HepG2 (cell line): Measurements from ENCODE around the gene REEP6. TPM values are rescaled to one million over a fixed set of nuclear protein-coding genes. Genes with fewer than 3 reads are reported as not detected.

Source experiments
- ATM ChIP-seq: fragments of 450-650 bp; IDR thresholded peaks from 2 replicates; pipeline ENCODE4 v1.7.1; 2017; ENCODE audit warnings: mild to moderate bottlenecking, borderline replicate concordance
- CHD2 ChIP-seq: IDR thresholded peaks from 2 replicates; pipeline ENCODE4 v1.6.1; 2011; ENCODE audit warnings: low read depth, low read length, improper control_type of control experiment
- ZNF75D ChIP-seq: sonication (generic); formaldehyde crosslinking; IDR thresholded peaks from 2 replicates; pipeline ENCODE4 v1.8.1; 2023; ENCODE audit warnings: missing genetic modification reagents, mild to moderate bottlenecking, borderline replicate concordance
- polyA plus RNA-seq, 8 experiments: library from polyadenylated mRNA; depleted of rRNA in 3 of 8; stranded (reverse) in 7 of 8; unstranded in 1 of 8; fragments of >200 nt; fragmentation: Illumina TruSeq in 4 of 8; extraction: Trizol in 4 of 8; gene quantifications; 2 replicates each; pipeline versions ENCODE4 v1.2.1 to v1.2.3, GENCODE V29; 2011 to 2016; ENCODE audit warnings: low read depth in 4 of 8, missing spikeins in 1 of 8, mixed read lengths in 1 of 8; ENCODE audit not compliant: insufficient read depth in 1 of 8
- total RNA-seq, 5 experiments: library from RNA; depleted of rRNA; stranded (reverse); fragments of >200 nt; fragmentation: Illumina TruSeq; extraction: Trizol; gene quantifications; 2 replicates each; pipeline ENCODE4 v1.2.3, GENCODE V29; 2016; ENCODE audit warnings: low read depth in 1 of 5
- TF ChIP-seq, protein P1 (sequence below), 2 experiments: fragments of 450-650 bp in 1 of 2; sonication (generic) in 1 of 2; formaldehyde crosslinking in 1 of 2; IDR thresholded peaks; 2 replicates each; pipeline versions ENCODE4 v1.6.1 to v1.8.0; 2016 to 2022; ENCODE audit warnings: antibody characterized with exemption in 1 of 2, mild to moderate bottlenecking in 1 of 2, missing genetic modification reagents in 1 of 2
- TF ChIP-seq, protein P2 (sequence below): sonication (generic); formaldehyde crosslinking; IDR thresholded peaks from 2 replicates; pipeline ENCODE4 v1.9.0; 2021; ENCODE audit warnings: missing genetic modification reagents, mild to moderate bottlenecking, borderline replicate concordance
- TF ChIP-seq, protein P3 (sequence below): sonication (generic); formaldehyde crosslinking; IDR thresholded peaks from 2 replicates; pipeline ENCODE4 v1.4.0; 2020; ENCODE audit warnings: mild to moderate bottlenecking, missing genetic modification reagents

REEP6 gene
- total and polyA plus RNA-seq, 2 of the 13 experiments (the other 11 are each of a cell fraction or from before 2014, with no cell fraction given), result 10.0 to 28.8 TPM

DNA sequence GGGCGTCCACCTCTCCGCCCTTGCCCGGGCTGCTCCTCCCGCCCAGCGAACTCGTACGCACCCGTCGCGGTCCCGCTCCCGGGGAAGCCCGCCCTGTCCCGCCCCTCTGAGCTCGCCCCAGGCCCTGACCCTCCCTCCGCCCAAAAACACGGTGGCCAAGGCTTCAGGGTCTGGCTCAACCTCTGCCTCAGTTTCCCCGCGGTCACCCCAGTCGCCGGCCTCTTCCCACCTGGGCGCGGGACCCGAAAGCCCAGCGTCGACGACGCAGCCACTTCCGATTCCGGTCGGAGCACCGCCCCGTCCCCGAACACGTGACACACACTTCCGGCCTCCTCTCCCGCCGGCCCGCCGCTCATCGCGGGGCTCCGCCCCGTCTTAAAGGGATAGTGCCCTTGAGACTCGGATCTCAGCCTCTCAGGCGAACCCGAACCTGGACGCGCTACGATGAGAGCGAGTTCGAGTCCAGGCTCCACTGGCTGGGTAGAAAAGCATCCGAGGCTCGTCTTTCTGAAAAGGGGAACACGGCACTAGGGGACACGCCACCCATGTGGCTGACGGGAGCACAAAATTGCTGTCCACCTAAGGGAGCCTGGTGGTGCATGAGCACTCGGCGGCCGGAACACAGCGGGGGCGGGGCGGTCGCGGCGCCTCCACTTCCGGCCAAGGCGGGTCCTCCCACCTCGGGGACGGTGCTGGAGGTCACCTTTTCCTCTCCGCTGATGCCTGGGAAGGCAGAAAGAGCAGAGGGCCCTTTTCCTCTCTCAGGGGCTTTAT, 11.9 kb upstream of the REEP6 start, which contains the start of gene C19orf25 (continued):
- TF ChIP-seq, protein P1, sequence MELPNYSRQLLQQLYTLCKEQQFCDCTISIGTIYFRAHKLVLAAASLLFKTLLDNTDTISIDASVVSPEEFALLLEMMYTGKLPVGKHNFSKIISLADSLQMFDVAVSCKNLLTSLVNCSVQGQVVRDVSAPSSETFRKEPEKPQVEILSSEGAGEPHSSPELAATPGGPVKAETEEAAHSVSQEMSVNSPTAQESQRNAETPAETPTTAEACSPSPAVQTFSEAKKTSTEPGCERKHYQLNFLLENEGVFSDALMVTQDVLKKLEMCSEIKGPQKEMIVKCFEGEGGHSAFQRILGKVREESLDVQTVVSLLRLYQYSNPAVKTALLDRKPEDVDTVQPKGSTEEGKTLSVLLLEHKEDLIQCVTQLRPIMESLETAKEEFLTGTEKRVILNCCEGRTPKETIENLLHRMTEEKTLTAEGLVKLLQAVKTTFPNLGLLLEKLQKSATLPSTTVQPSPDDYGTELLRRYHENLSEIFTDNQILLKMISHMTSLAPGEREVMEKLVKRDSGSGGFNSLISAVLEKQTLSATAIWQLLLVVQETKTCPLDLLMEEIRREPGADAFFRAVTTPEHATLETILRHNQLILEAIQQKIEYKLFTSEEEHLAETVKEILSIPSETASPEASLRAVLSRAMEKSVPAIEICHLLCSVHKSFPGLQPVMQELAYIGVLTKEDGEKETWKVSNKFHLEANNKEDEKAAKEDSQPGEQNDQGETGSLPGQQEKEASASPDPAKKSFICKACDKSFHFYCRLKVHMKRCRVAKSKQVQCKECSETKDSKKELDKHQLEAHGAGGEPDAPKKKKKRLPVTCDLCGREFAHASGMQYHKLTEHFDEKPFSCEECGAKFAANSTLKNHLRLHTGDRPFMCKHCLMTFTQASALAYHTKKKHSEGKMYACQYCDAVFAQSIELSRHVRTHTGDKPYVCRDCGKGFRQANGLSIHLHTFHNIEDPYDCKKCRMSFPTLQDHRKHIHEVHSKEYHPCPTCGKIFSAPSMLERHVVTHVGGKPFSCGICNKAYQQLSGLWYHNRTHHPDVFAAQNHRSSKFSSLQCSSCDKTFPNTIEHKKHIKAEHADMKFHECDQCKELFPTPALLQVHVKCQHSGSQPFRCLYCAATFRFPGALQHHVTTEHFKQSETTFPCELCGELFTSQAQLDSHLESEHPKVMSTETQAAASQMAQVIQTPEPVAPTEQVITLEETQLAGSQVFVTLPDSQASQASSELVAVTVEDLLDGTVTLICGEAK (IDR thresholded peaks at IDR 0.05), result peak; percentile 50; the same call in 1 of the 2 replicates
- TF ChIP-seq, protein P1 (CRISPR knock-in tag; IDR thresholded peaks at IDR 0.05), result no peak
- TF ChIP-seq, protein P2, sequence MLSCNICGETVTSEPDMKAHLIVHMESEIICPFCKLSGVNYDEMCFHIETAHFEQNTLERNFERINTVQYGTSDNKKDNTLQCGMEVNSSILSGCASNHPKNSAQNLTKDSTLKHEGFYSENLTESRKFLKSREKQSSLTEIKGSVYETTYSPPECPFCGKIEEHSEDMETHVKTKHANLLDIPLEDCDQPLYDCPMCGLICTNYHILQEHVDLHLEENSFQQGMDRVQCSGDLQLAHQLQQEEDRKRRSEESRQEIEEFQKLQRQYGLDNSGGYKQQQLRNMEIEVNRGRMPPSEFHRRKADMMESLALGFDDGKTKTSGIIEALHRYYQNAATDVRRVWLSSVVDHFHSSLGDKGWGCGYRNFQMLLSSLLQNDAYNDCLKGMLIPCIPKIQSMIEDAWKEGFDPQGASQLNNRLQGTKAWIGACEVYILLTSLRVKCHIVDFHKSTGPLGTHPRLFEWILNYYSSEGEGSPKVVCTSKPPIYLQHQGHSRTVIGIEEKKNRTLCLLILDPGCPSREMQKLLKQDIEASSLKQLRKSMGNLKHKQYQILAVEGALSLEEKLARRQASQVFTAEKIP (CRISPR knock-in tag), result no peak
- TF ChIP-seq, protein P3, sequence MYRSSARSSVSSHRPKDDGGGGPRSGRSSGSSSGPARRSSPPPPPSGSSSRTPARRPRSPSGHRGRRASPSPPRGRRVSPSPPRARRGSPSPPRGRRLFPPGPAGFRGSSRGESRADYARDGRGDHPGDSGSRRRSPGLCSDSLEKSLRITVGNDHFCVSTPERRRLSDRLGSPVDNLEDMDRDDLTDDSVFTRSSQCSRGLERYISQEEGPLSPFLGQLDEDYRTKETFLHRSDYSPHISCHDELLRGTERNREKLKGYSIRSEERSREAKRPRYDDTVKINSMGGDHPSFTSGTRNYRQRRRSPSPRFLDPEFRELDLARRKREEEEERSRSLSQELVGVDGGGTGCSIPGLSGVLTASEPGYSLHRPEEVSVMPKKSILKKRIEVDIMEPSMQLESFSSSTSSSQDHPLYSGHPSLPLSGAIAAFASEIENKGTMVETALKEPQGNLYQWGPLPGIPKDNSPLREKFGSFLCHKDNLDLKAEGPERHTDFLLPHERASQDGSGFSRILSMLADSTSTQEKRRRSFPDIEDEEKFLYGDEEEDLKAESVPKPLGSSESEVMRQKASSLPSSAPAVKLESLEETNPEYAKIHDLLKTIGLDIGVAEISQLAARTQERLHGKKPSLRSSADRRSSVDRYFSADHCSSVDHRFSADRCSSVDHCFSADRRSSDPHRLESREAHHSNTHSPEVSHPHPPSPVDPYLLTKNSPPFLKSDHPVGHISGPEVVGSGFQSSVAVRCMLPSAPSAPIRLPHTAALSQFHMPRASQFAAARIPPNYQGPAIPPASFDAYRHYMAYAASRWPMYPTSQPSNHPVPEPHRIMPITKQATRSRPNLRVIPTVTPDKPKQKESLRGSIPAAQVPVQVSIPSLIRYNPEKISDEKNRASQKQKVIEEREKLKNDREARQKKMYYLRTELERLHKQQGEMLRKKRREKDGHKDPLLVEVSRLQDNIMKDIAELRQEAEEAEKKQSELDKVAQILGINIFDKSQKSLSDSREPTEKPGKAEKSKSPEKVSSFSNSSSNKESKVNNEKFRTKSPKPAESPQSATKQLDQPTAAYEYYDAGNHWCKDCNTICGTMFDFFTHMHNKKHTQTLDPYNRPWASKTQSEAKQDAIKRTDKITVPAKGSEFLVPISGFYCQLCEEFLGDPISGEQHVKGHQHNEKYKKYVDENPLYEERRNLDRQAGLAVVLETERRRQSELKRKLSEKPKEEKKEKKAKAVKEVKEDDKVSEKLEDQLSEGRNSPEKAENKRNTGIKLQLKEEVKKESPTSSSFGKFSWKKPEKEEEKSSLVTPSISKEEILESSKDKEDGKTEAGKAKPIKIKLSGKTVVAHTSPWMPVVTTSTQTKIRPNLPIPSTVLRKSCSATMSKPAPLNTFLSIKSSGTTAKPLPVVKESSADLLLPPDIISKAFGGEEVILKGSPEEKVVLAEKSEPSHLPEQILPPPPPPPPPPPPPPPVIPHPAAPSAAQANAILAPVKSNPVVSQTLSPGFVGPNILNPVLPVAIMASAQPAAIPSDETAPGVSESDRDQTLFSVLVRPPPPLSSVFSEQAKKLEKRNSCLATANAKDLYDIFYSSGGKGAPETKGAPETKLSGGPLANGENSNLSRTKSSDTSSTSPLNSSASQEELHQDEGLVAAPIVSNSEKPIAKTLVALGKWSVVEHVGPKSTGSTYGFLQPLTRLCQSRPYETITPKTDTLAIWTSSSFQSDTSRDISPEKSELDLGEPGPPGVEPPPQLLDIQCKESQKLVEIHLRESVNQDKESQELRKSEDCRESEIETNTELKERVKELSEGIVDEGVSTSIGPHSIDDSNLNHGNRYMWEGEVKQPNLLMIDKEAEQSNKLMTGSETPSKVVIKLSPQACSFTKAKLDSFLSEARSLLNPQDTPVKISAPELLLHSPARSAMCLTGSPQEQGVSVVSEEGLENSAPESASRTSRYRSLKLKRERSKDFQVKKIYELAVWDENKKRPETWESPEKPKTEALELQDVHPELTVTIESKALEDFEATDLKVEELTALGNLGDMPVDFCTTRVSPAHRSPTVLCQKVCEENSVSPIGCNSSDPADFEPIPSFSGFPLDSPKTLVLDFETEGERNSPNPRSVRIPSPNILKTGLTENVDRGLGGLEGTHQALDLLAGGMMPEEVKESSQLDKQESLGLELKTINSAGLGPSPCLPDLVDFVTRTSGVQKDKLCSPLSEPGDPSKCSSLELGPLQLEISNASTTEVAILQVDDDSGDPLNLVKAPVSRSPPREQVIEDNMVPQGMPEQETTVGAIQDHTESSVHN (CRISPR knock-in tag), result no peak
- TF ChIP-seq CHD2 (0 out of 2 replicates have a peak, but pooled peaks have one; percentile 28), ZNF75D (CRISPR knock-in tag) (0 out of 2 replicates have a peak, but pooled peaks have one; percentile 38), ATM (no peak)
